GM18505 (cell line): Measurements from ENCODE around the gene STAMBPL1.

Source experiments
- ATAC-seq: cut with Tn5 transposase; IDR thresholded peaks from one replicate; pipeline ENCODE4 v1.9.1; 2021; ENCODE audit not compliant: unreplicated experiment
- POLR2A ChIP-seq: IDR thresholded peaks from 4 replicates; pipeline ENCODE4 v1.6.1; 2011; ENCODE audit warnings: borderline replicate concordance; ENCODE audit not compliant: insufficient read depth, insufficient read length; ENCODE audit errors: extremely low read depth

STAMBPL1 gene

GRCh38 chr10:88843171-88843570 is 36.9 kb upstream of the STAMBPL1 start:
- no peak for TF ChIP-seq POLR2A

GRCh38 chr10:88848499-88848898 is 31.5 kb upstream of the STAMBPL1 start:
- no peak for TF ChIP-seq POLR2A
- no peak for ATAC-seq

More at GRCh38 chr10:88843171-88843570, 36.9 kb upstream of the STAMBPL1 start:
- ATAC-seq = no peak

GRCh38 chr10:88849234-88849633 is 30.8 kb upstream of the STAMBPL1 start:
- TF ChIP-seq POLR2A = no peak
- no peak for ATAC-seq

- no peak for TF ChIP-seq POLR2A
- ATAC-seq = no peak
These were observed 29.3 kb upstream of the STAMBPL1 start for GRCh38 chr10:88850712-88851111.

GRCh38 chr10:88851706-88852105 is 28.3 kb upstream of the STAMBPL1 start, which contains the start of gene ANKRD22:
Gene ANKRD22, minus strand, starts transcription at chr10:88851844. Its CDS starts 237 bp downstream, at chr10:88851607.
- no peak for ATAC-seq
- TF ChIP-seq POLR2A = no peak

- TF ChIP-seq POLR2A = no peak
- ATAC-seq = no peak
These were observed 27.7 kb upstream of the STAMBPL1 start for GRCh38 chr10:88852327-88852726.

GRCh38 chr10:88853155-88853881 is 26.7 kb upstream of the STAMBPL1 start:
- no peak for TF ChIP-seq POLR2A
- ATAC-seq = no peak

- no peak for ATAC-seq
- TF ChIP-seq POLR2A = no peak
These were observed 25.4 kb upstream of the STAMBPL1 start for GRCh38 chr10:88854684-88855083.

- TF ChIP-seq POLR2A = no peak
- ATAC-seq = no peak
These were observed 22.2 kb upstream of the STAMBPL1 start for GRCh38 chr10:88857831-88858230.

- TF ChIP-seq POLR2A = no peak
- no peak for ATAC-seq
These were observed 21.6 kb upstream of the STAMBPL1 start for GRCh38 chr10:88858491-88858890.

GRCh38 chr10:88861036-88861435 is 19.0 kb upstream of the STAMBPL1 start:
- ATAC-seq = no peak
- TF ChIP-seq POLR2A = no peak

- no peak for ATAC-seq
These were observed 14.7 kb upstream of the STAMBPL1 start for GRCh38 chr10:88865281-88865876.

GRCh38 chr10:88866454-88866853 is 13.6 kb upstream of the STAMBPL1 start:
- ATAC-seq = no peak
- TF ChIP-seq POLR2A = no peak

More at GRCh38 chr10:88865281-88865876, 14.7 kb upstream of the STAMBPL1 start:
- TF ChIP-seq POLR2A = no peak

- no peak for ATAC-seq
- TF ChIP-seq POLR2A = no peak
These were observed 10.0 kb upstream of the STAMBPL1 start for GRCh38 chr10:88870089-88870488.
